GM10266 (cell line): ENCODE data around the gene COPS9.

ENCODE experiments used
- DNase-seq: peaks from one replicate; pipeline ENCODE4 v3.0.0; 2012; ENCODE audit errors: extremely low spot score
- TF ChIP-seq, protein P1 (sequence below): IDR thresholded peaks from 2 replicates; pipeline ENCODE4 v1.5.1; 2012; ENCODE audit warnings: mild to moderate bottlenecking, low read depth; ENCODE audit not compliant: control insufficient read depth, insufficient read depth; ENCODE audit errors: missing control alignments

The COPS9 gene

DNA sequence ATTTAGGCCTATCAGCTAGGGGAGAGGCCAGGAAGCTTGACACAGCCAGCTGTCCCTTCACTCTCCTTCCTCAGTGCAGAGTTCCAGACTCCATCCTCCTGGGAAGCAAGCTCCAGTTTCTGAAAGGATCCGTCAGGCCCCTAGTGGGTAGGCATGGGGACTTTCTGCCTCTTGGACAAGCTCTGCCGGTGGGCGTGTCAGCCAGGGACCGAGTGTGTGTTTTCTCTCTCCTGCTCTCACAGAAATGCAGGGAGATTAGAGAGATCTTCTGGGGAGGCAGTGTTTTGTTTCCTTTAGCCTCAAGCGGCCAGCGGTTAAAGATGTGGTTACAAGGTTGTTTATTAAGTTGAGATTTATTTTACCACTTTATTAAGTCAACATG lies 34.2 kb upstream of the COPS9 start:
- TF ChIP-seq, protein P1, sequence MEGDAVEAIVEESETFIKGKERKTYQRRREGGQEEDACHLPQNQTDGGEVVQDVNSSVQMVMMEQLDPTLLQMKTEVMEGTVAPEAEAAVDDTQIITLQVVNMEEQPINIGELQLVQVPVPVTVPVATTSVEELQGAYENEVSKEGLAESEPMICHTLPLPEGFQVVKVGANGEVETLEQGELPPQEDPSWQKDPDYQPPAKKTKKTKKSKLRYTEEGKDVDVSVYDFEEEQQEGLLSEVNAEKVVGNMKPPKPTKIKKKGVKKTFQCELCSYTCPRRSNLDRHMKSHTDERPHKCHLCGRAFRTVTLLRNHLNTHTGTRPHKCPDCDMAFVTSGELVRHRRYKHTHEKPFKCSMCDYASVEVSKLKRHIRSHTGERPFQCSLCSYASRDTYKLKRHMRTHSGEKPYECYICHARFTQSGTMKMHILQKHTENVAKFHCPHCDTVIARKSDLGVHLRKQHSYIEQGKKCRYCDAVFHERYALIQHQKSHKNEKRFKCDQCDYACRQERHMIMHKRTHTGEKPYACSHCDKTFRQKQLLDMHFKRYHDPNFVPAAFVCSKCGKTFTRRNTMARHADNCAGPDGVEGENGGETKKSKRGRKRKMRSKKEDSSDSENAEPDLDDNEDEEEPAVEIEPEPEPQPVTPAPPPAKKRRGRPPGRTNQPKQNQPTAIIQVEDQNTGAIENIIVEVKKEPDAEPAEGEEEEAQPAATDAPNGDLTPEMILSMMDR = no peak
- no peak for DNase-seq

DNA sequence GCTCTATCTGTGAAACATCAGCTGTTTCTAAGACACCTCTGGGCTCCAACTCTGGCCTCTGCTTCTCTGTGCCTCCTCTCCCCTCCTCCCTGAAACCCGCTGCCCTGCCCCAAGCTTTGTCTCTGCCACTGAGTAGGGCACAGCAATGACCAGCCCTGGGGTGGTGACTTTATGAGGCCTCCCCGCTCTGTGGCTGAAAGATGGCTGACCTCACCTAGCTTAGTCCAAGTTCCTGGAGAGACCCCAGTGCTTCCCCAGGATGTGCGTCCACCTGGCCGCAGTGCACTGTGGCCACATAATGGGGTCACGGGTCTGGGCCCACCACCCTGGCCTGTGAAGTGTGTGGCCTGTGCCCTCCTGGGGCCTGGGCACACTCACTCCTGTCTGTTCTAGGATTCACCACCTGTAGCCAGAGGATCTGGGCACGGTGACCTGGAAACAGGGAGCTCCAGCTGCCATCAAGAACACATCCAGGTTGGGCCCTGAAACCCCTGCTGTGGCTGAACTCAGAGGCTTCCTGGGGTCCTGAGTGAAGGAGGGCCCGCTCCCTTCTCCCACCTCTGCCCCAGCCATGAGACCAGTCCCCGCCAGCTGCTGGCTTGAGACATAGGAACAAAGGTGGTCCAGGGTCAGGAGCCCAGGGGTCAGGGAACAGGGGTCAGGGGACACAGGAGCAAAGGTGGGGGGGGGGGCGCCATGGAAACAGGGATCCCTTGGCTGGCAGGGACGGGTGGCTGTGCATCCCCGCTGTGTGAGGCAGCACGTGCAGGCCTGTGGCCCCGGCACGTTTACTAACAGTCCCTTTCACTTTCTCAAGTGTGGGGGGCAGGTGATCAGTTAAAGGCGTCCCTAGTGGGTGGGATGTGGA lies 33.6 kb upstream of the COPS9 start:
- TF ChIP-seq, protein P1 = no peak
- DNase-seq = no peak

DNA sequence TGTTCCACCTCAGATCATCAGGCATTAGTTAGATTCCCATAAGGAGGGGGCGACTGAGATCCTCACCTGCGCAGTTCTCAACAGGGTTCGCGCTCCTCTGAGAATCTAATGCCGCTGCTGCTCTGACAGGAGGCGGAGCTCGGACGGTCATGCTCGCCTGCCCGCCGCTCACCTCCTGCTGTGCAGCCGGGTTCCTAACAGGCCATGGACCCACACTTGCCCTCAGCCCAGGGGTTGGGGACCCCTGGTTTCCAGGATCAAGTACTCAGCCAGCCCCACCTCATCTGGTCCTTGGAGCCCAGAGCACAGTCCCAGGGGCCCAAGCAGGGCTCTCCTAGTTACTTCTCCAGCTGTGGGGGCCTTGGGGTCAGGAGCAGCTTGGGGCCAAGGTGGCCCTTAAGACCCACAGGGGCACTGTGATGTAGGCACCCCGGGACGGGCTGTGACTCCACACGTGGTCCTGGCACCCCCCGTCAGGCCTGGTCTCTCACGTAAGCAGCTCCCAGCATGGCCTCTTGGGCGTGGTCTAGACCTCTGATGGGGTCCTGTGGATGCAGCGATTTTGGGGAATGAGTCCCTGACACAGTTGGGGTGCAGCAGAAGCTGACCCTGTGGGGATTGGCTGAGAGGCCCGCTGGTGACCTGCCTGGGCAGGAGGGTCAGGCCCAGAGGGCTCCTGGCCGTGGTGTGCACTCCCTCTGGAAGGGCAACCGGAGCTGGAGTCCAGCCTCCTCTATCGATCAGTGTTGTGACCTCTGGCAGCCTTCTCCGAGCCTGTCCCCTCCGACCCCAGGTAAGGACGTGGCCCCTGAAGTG lies 32.6 kb upstream of the COPS9 start:
- TF ChIP-seq, protein P1 = no peak
- DNase-seq = no peak

DNA sequence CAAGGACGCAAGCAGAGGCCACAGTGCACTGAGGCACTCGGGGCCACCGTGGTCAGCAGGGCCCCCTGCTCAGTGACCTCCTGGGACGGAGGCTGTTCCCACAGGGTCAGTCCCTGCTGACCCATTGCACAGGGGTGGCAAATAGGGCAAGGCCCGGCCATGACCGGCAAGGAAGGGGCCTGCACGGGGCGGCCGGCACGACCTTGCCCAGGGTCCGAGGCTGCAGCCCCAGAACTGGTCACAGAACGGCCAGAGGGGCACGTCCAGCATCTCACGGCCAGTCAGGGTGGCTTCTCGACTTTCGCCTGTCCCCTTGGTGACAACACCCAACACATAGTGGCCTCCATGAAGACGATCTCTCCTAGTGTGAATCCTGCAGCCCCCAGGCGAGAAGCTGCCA lies 31.9 kb upstream of the COPS9 start:
- TF ChIP-seq, protein P1 = no peak
- DNase-seq = no peak

DNA sequence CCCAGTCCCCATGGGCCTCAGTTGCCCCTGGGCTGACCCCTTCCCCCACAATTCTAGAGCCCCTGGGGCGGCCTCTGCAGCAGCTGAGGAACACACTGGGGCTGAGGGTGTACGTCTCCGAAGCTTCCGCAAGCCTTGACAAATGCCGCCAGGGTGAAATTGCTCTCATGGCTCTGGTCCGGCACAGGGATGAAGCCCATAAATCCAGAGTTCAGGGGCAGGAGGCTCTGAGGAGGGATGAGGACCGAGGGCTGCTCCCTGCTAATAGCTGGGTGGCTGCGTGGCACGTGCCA lies 31.4 kb upstream of the COPS9 start:
- TF ChIP-seq, protein P1 = no peak
- no peak for DNase-seq

DNA sequence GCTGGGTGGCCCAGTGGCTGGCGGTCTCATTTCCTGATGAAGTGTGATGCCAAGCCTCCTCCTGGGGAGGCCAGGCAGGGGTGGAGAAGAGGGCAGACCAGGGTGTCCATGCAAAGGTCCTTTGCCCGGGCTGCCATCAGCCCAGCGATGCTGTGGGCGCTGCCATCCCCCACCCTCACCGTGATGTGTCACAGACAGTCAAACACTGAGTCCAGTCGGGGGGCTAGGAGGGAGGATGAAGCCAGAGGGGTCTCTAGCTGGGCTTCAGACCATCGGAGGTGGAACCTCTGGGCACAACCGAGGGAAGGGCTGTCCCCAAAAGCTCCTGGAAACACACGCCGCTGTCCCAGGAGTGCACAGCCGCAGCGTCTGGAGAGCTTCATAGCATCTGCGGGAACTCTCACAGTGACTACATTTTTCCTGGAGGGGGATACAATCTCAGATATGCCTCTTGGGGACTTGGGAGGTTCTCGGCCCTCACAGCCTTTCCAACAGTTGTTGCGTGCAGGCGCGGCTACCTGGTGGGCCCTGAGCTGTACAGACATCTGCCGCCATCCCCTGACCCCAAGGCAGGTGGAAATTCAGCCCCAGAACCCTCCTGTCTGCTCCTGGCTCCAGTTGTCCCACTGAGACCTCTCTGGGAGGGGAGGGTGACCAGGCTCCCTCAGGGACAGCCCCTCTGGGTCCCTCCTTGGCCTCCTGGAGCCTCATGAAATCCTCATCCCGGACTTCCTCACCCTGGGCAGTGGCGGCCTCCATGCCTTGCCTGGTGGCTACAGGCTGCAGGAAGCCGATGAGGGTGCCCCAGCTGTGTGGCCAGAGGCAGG lies 30.9 kb upstream of the COPS9 start:
- TF ChIP-seq, protein P1 = no peak
- no peak for DNase-seq

DNA sequence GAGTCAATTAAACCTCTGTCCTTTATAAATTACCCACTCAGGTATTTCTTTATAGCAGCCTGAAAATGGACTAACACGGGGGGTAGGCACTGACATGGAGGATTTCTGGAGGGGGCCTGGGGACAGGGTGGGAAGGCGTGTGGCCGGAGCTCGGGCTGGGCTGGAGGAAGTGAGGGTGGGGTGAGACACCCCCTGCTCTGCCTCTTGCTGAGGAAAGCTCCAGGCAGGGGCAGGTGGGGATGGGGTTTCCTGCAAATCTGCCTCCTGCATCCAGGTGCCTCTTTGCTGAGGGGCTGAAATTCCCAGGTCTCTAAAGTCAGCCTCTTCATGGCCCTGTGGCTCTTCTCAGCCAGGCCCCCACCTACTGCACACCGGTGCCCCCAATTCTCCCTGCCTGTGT lies 30.1 kb upstream of the COPS9 start:
- no peak for DNase-seq
- TF ChIP-seq, protein P1 = no peak
